H1 (cell line): ENCODE results near the gene PLLP. TPM values are rescaled to one million over a fixed set of nuclear protein-coding genes. Genes with fewer than 3 reads are reported as not detected.

Experiments used
- ASH2L ChIP-seq: fragments of 200-600, 300-600 bp; sonication (generic); IDR thresholded peaks from one replicate; pipeline ENCODE4 v1.7.1; 2017; ENCODE audit warnings: low read length
- BCL11A ChIP-seq, 2 experiments: IDR thresholded peaks; one replicate each; pipeline ENCODE4 v1.6.1; 2011; ENCODE audit warnings: low read depth in 2 of 2, low read length in 2 of 2, mild to moderate bottlenecking in 2 of 2
- CBX8 ChIP-seq: fragments of 300-800, 300-1000 bp; sonication (generic); IDR thresholded peaks from 2 replicates; pipeline ENCODE4 v1.7.1; 2016; ENCODE audit warnings: low read depth, low read length, borderline replicate concordance
- CREB1 ChIP-seq: IDR thresholded peaks from 2 replicates; pipeline ENCODE4 v1.6.1; 2012; ENCODE audit warnings: inconsistent platforms
- HDAC2 ChIP-seq, 2 experiments: fragments of 300-600 bp in 1 of 2; sonication (generic) in 1 of 2; IDR thresholded peaks; 2 replicates each; pipeline ENCODE4 v1.6.1; 2011 to 2012; ENCODE audit warnings: low read depth in 2 of 2, low read length in 2 of 2, mild to moderate bottlenecking in 2 of 2, moderate library complexity in 2 of 2, borderline replicate concordance in 1 of 2, inconsistent platforms in 1 of 2
- NRF1 ChIP-seq: IDR thresholded peaks from 2 replicates; pipeline ENCODE4 v1.6.1; 2011; ENCODE audit warnings: mild to moderate bottlenecking, low read depth, low read length, improper control_type of control experiment
- RBBP5 ChIP-seq: IDR thresholded peaks from 2 replicates; pipeline ENCODE4 v1.7.1; 2012; ENCODE audit warnings: low read depth, mild to moderate bottlenecking, inconsistent platforms, low read length, moderate library complexity, borderline replicate concordance
- SIN3A ChIP-seq, 2 experiments: IDR thresholded peaks in 1 of 2; conservative IDR thresholded peaks in 1 of 2; 2 replicates each; pipeline ENCODE4 v1.6.1; 2011 to 2012; ENCODE audit warnings: low read length in 2 of 2, improper control_type of control experiment in 1 of 2, low read depth in 1 of 2, mild to moderate bottlenecking in 1 of 2
- polyA plus RNA-seq, 7 experiments: library from polyadenylated mRNA; depleted of rRNA in 3 of 7; stranded (reverse) in 5 of 7; unstranded in 2 of 7; fragments of >200 nt in 5 of 7; fragments of 200-250 nt in 2 of 7; gene quantifications; 1 replicate in 5 of 7; 2 replicates in 1 of 7; 4 replicates in 1 of 7; pipeline versions ENCODE4 v1.2.1 to v1.2.3, GENCODE V29; 2011 to 2013; ENCODE audit warnings: missing spikeins in 2 of 7, mixed read lengths in 2 of 7
- total RNA-seq: library from RNA; stranded (reverse); fragmentation: NEBNext Ultra II Directional; extraction: Animal tissue kit (Norgen Biotek cat#: 25700); gene quantifications from 2 replicates; pipeline ENCODE4 v1.2.1, GENCODE V29; 2021

The PLLP gene
- total and polyA plus RNA-seq, 2 of the 8 experiments (the other 6 are each of a cell fraction or from before 2014, with no cell fraction given) = 2.9 to 10.6 TPM

DNA sequence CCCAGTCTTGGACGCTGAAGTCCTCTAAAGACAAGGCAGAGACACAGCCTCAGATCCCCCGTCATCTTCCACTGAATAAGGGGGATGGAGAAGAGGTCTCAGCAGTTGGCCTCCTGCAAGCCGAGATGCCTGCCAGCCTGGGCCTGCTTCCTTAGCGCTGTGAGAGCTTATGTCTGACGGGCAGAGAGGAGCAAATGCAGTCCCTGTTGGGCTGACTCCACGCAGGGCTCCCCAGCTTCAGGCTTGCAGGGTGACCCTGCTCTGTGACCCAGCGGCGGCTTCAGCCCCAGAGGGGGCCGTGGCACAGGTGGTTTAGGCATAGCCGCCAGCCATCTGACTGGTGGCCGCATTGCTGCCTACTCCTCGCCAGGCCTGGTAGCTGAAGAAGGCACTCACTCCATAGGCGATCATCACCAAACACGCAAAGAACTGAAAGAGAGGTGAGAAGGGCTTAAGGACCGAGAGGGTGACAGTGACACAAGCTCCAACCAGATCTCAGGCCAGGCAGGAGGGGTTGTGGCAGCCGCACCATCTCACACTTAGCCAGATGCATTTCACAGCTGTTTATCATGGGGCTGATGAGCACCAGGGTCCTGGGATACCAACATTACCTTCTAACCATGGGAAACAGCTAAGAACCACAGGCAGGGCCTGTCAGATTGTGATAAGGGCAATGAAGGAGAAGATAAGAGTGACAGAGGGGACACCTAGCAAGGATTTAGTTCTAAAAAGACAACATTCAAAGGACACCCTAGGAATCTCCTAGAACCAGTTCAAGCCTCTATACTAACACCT, 27.7 kb downstream of the PLLP start (continued):
- TF ChIP-seq SIN3A (conservative IDR thresholded peaks at IDR 0.05 in 1 of 2, IDR thresholded peaks at IDR 0.05 in 1 of 2; ENCODE audit: low read depth in 1 of 2, low read length in 2 of 2) = no peak
- TF ChIP-seq CBX8 = no peak
- no peak for TF ChIP-seq CREB1
- TF ChIP-seq RBBP5 = no peak
- no peak for TF ChIP-seq BCL11A (IDR thresholded peaks at IDR 0.05; ENCODE audit: low read depth in 2 of 2, low read length in 2 of 2)
- no peak for TF ChIP-seq NRF1
- TF ChIP-seq HDAC2 (IDR thresholded peaks at IDR 0.05; ENCODE audit: borderline replicate concordance in 1 of 2, low read depth in 2 of 2, low read length in 2 of 2) = no peak
- no peak for TF ChIP-seq ASH2L
- TF ChIP-seq, all 59 proteins: peak for 0
